K562 (cell line): ENCODE results near the gene NTM.

ENCODE experiments used
- ARHGAP35 ChIP-seq: fragments of 450-650 bp; IDR thresholded peaks from 2 replicates; pipeline ENCODE4 v1.6.1; 2018; ENCODE audit not compliant: partially characterized antibody
- KHSRP ChIP-seq: fragments of 450-650 bp; IDR thresholded peaks from 2 replicates; pipeline ENCODE4 v1.6.1; 2017
- TF ChIP-seq, protein P1 (sequence below), 3 experiments: IDR thresholded peaks in 2 of 3; conservative IDR thresholded peaks in 1 of 3; 2 replicates each; pipeline ENCODE4 v1.5.1; 2011 to 2012; ENCODE audit warnings: low read length in 3 of 3, mild to moderate bottlenecking in 3 of 3, control low read depth in 2 of 3, improper control_type of control experiment in 1 of 3, inconsistent platforms in 1 of 3, low read depth in 1 of 3, mixed read lengths in 1 of 3, moderate library complexity in 1 of 3; ENCODE audit not compliant: insufficient read depth in 2 of 3
- TF ChIP-seq, protein P2 (sequence below), 2 experiments: fragments of 200-800 bp in 1 of 2; sonication (Bioruptor generic) in 1 of 2; sonication (generic) in 1 of 2; formaldehyde crosslinking in 1 of 2; IDR thresholded peaks in 1 of 2; conservative IDR thresholded peaks in 1 of 2; 2 replicates each; pipeline versions ENCODE4 v1.5.0 to v1.6.1; 2016 to 2020; ENCODE audit warnings: missing compliant biosample characterization in 1 of 2, missing genetic modification characterization in 1 of 2, missing genetic modification reagents in 1 of 2

DNA sequence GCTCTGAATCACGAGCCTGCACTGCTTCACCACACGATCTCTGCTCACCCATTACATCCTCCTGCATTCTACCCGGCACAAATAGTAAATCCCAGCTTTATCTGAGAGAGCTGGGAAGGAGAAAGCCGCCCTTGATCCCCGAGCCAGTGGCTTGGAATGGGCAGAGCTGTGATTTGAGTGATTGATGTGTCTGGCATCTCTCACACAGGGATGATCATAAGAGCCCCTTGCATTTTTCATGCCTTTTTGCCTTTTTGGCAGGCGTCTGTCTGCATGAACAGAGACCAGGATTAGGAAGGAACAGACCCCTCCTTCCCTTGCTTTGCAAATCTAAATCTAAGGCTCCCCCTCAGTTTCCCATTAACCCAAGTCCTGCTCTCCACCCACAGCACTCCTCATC, 945.3 kb downstream of the NTM start:
- TF ChIP-seq, protein P1, sequence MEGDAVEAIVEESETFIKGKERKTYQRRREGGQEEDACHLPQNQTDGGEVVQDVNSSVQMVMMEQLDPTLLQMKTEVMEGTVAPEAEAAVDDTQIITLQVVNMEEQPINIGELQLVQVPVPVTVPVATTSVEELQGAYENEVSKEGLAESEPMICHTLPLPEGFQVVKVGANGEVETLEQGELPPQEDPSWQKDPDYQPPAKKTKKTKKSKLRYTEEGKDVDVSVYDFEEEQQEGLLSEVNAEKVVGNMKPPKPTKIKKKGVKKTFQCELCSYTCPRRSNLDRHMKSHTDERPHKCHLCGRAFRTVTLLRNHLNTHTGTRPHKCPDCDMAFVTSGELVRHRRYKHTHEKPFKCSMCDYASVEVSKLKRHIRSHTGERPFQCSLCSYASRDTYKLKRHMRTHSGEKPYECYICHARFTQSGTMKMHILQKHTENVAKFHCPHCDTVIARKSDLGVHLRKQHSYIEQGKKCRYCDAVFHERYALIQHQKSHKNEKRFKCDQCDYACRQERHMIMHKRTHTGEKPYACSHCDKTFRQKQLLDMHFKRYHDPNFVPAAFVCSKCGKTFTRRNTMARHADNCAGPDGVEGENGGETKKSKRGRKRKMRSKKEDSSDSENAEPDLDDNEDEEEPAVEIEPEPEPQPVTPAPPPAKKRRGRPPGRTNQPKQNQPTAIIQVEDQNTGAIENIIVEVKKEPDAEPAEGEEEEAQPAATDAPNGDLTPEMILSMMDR (IDR thresholded peaks at IDR 0.05 in 2 of 3, conservative IDR thresholded peaks at IDR 0.05 in 1 of 3; ENCODE audit: insufficient read depth in 2 of 3, low read depth in 1 of 3, low read length in 3 of 3): no peak
- TF ChIP-seq KHSRP (no peak), ARHGAP35 (no peak)
- TF ChIP-seq, protein P2, sequence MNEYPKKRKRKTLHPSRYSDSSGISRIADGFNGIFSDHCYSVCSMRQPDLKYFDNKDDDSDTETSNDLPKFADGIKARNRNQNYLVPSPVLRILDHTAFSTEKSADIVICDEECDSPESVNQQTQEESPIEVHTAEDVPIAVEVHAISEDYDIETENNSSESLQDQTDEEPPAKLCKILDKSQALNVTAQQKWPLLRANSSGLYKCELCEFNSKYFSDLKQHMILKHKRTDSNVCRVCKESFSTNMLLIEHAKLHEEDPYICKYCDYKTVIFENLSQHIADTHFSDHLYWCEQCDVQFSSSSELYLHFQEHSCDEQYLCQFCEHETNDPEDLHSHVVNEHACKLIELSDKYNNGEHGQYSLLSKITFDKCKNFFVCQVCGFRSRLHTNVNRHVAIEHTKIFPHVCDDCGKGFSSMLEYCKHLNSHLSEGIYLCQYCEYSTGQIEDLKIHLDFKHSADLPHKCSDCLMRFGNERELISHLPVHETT (CRISPR knock-in tag; conservative IDR thresholded peaks at IDR 0.05 in 1 of 2, IDR thresholded peaks at IDR 0.05 in 1 of 2): no peak
